CD14-positive monocyte (primary cell): ENCODE data around the gene DLGAP4. TPM values are rescaled to one million over a fixed set of nuclear protein-coding genes. Genes with fewer than 3 reads are reported as not detected.

Experiments used
- DNase-seq, 3 donors: peaks; one replicate each; pipeline ENCODE4 v3.0.0-alpha.2; 2011 to 2022
- H2AFZ ChIP-seq: 2 replicates; pipeline ENCODE4 v1.6.0; 2012; ENCODE audit warnings: mild to moderate bottlenecking, low read depth, low read length, inconsistent platforms; ENCODE audit not compliant: insufficient read depth, poor library complexity, severe bottlenecking
- H3K27ac ChIP-seq, 2 donors: 1 replicate in 1 of 2; 2 replicates in 1 of 2; pipeline ENCODE4 v1.5.1; 2012 to 2013; ENCODE audit warnings: low read length in 2 of 2, control low read depth in 1 of 2, inconsistent platforms in 1 of 2, low read depth in 1 of 2, mild to moderate bottlenecking in 1 of 2
- H3K27me3 ChIP-seq, 2 donors: one replicate each; pipeline versions ENCODE4 v1.6.0 to v1.6.1; 2011 to 2013; ENCODE audit warnings: low read length in 2 of 2; ENCODE audit not compliant: control insufficient read depth in 2 of 2, insufficient read depth in 2 of 2
- H3K36me3 ChIP-seq, 2 donors: replicated peaks in 1 of 2; 1 replicate in 1 of 2; 2 replicates in 1 of 2; pipeline versions ENCODE4 v1.5.1 to v1.6.1; 2012 to 2013; ENCODE audit warnings: low read length in 2 of 2, control low read depth in 1 of 2, inconsistent platforms in 1 of 2, mild to moderate bottlenecking in 1 of 2; ENCODE audit not compliant: insufficient read depth in 2 of 2, control insufficient read depth in 1 of 2
- H3K4me1 ChIP-seq, 2 donors: 1 replicate in 1 of 2; 2 replicates in 1 of 2; pipeline versions ENCODE4 v1.5.1 to v1.6.1; 2012 to 2013; ENCODE audit warnings: low read length in 2 of 2, control low read depth in 1 of 2, inconsistent platforms in 1 of 2, mild to moderate bottlenecking in 1 of 2, moderate library complexity in 1 of 2; ENCODE audit not compliant: insufficient read depth in 2 of 2, control insufficient read depth in 1 of 2
- H3K4me2 ChIP-seq: replicated peaks from 2 replicates; pipeline ENCODE3; 2012; ENCODE audit warnings: low read length, moderate library complexity, mild to moderate bottlenecking; ENCODE audit not compliant: poor library complexity, severe bottlenecking; ENCODE audit errors: extremely low read depth
- H3K4me3 ChIP-seq, 3 experiments: fragments of 200-600 bp in 1 of 3; sonication (generic) in 1 of 3; replicated peaks in 1 of 3; 1 replicate in 2 of 3; 2 replicates in 1 of 3; pipeline ENCODE4 v1.5.1; 2011 to 2013; ENCODE audit warnings: low read length in 3 of 3, mild to moderate bottlenecking in 3 of 3, control low read depth in 2 of 3, low read depth in 2 of 3, inconsistent platforms in 1 of 3, moderate library complexity in 1 of 3
- H3K79me2 ChIP-seq: 2 replicates; pipeline ENCODE4 v1.6.0; 2012; ENCODE audit warnings: mild to moderate bottlenecking, control low read depth, inconsistent platforms, low read length, moderate library complexity; ENCODE audit not compliant: insufficient read depth
- H3K9ac ChIP-seq: 2 replicates; pipeline ENCODE4 v1.6.0; 2017; ENCODE audit warnings: low read length, mild to moderate bottlenecking; ENCODE audit not compliant: insufficient read depth, poor library complexity, severe bottlenecking
- H3K9me3 ChIP-seq, 2 donors: replicated peaks in 1 of 2; 1 replicate in 1 of 2; 2 replicates in 1 of 2; pipeline versions ENCODE4 v1.5.1 to v1.6.1; 2012 to 2013; ENCODE audit warnings: low read length in 2 of 2, control low read depth in 1 of 2; ENCODE audit not compliant: control insufficient read depth in 1 of 2, insufficient read depth in 1 of 2
- H4K20me1 ChIP-seq: 2 replicates; pipeline ENCODE4 v1.6.0; 2012; ENCODE audit warnings: mild to moderate bottlenecking, low read length, control low read depth, moderate library complexity; ENCODE audit not compliant: insufficient read depth
- H3K27ac Mint-ChIP-seq, 7 donors: one replicate each; pipeline ENCODE4 v1.8.0; 2020; ENCODE audit warnings: mild to moderate bottlenecking in 7 of 7, mixed read lengths in 7 of 7, moderate library complexity in 6 of 7, inconsistent platforms in 2 of 7
- H3K27me3 Mint-ChIP-seq, 3 donors: one replicate each; pipeline ENCODE4 v1.8.0; 2021 to 2022; ENCODE audit warnings: low read depth in 3 of 3, mild to moderate bottlenecking in 3 of 3, mixed read lengths in 3 of 3, moderate library complexity in 3 of 3, inconsistent platforms in 1 of 3
- H3K36me3 Mint-ChIP-seq, 2 donors: one replicate each; pipeline ENCODE4 v1.8.0; 2020; ENCODE audit warnings: mixed read lengths in 2 of 2, inconsistent platforms in 1 of 2, mild to moderate bottlenecking in 1 of 2
- H3K4me1 Mint-ChIP-seq: one replicate; pipeline ENCODE4 v1.8.0; 2020; ENCODE audit warnings: mild to moderate bottlenecking, mixed read lengths
- H3K4me3 Mint-ChIP-seq, 2 donors: one replicate each; pipeline ENCODE4 v1.8.0; 2020; ENCODE audit warnings: mild to moderate bottlenecking in 2 of 2, mixed read lengths in 2 of 2, moderate library complexity in 1 of 2
- H3K9me3 Mint-ChIP-seq, 7 donors: one replicate each; pipeline ENCODE4 v1.8.0; 2020 to 2022; ENCODE audit warnings: mixed read lengths in 7 of 7, mild to moderate bottlenecking in 6 of 7, moderate library complexity in 6 of 7, inconsistent platforms in 2 of 7
- WGBS: methylation state at CpG from one replicate; pipeline ENCODE4 v1.1.5; 2013; ENCODE audit warnings: missing lambda C conversion rate; ENCODE audit not compliant: insufficient coverage; 5-methylcytosine and 5-hydroxymethylcytosine counted together
- intact Hi-C, 2 donors: fragments of 100-400 bp; cut with micrococcal nuclease; formaldehyde crosslinking; loops; one replicate each; pipeline versions ENCODE4 v1.15.0 to v1.15.1; 2023
- polyA plus RNA-seq, 3 donors: library from polyadenylated mRNA; depleted of rRNA in 1 of 3; unstranded in 2 of 3; stranded (reverse) in 1 of 3; fragments of 300-500 nt in 2 of 3; fragments of >200 nt in 1 of 3; fragmentation: Illumina TruSeq in 2 of 3; gene quantifications; 1 replicate in 2 of 3; 2 replicates in 1 of 3; pipeline ENCODE4 v1.2.3, GENCODE V29; 2012 to 2021
- TF ChIP-seq, protein P1 (sequence below): fragments of 200-600 bp; IDR thresholded peaks from one replicate; pipeline ENCODE4 v1.8.0; 2022; ENCODE audit warnings: antibody characterized with exemption, mild to moderate bottlenecking

Gene DLGAP4
- polyA plus RNA-seq, 3 donors, result 9.9 to 52.7 (median 17.6) TPM

DNA sequence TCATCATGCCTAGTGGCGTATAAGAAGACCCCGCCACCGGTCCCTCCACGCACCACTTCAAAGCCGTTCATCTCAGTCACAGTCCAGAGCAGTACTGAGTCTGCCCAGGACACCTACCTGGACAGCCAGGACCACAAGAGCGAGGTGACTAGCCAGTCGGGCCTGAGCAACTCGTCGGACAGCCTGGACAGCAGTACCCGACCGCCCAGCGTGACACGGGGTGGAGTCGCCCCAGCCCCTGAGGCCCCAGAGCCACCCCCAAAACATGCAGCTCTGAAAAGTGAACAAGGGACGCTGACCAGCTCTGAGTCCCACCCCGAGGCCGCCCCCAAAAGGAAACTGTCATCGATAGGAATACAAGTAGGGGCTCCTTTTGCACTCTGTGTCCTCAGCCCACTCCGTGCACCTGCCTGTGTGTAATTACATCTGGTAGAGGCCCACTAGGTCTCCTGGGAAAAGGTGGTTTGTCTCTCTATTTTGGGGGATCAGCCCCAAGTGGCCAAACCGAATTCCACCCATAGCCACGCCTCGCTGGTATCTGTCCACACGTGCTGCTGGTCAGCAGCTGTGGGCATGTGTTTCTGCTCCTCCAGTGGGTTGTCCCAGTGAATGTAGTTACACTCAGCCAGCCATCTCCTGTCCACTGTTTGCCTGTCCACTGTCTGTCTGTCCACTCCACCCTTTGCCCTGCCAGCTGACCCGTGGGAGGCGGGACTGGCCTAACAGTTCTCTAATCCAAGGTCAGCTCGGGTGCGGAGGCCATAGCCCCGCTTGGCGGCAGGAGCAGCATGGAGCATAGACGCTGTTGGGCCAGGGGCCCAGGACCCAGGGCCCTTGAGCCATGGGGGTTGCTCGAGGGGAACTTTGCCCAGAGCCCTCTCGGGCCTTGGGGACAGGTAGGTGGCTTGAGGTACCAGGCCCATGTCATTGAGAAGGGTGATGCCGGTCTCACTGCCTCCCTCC, 190.8 kb downstream of the DLGAP4 start:
- H3K79me2 ChIP-seq, result no peaks in the 10 kb centered on the region
- H3K27ac Mint-ChIP-seq, result peak overlapping the region in 2 of 7 donors; percentile 19 to 22
- H3K9me3 ChIP-seq, result no peaks in the 10 kb centered on the region

DNA sequence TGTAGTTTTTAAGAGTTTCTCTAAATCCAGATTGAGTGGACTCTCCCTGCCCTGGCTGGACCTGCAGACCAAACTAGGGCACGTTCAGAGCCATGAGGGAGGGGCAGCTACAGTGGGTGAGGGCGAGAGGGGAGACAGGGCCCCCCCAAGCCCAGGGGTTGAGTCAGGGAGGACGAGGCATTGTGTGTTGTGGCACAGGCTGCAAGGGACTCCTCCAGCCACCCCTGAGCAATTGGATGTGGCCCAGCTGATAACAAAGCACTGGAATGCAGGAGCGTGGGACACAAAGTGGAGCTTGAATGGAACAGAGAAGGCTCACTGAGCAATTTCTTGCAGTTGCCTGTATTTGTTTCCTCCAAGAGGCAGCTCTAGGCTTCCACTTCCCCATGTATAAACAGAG, 191.7 kb downstream of the DLGAP4 start:
- Histone ChIP-seq H2AFZ (no peak overlapping the region), H3K4me1 (no peaks in the 10 kb centered on the region), H3K27me3 (no peaks in the 10 kb centered on the region), H3K4me3 (no peak overlapping the region), H3K9me3 (no peaks in the 10 kb centered on the region), H3K4me2 (no peak overlapping the region), H3K79me2 (no peaks in the 10 kb centered on the region), H4K20me1 (peaks cover 27% of the 10 kb centered on the region), H3K27ac (no peak overlapping the region), H3K36me3 (peaks cover 55 to 63% of the 10 kb centered on the region in 2 donors), H3K9ac (no peak overlapping the region)
- Mint-ChIP-seq H3K4me3 (no peak overlapping the region), H3K4me1 (no peaks in the 10 kb centered on the region), H3K9me3 (no peaks in the 10 kb centered on the region), H3K27me3 (peaks cover 0 to 2% (median 2%) of the 10 kb centered on the region in 3 donors), H3K27ac (no peak overlapping the region), H3K36me3 (peaks cover 57 to 81% of the 10 kb centered on the region in 2 donors)
- intact Hi-C loops, result no loop called here
- 94% methylated on average over 2 of the region's 4 CpGs for WGBS
- TF ChIP-seq, protein P1, sequence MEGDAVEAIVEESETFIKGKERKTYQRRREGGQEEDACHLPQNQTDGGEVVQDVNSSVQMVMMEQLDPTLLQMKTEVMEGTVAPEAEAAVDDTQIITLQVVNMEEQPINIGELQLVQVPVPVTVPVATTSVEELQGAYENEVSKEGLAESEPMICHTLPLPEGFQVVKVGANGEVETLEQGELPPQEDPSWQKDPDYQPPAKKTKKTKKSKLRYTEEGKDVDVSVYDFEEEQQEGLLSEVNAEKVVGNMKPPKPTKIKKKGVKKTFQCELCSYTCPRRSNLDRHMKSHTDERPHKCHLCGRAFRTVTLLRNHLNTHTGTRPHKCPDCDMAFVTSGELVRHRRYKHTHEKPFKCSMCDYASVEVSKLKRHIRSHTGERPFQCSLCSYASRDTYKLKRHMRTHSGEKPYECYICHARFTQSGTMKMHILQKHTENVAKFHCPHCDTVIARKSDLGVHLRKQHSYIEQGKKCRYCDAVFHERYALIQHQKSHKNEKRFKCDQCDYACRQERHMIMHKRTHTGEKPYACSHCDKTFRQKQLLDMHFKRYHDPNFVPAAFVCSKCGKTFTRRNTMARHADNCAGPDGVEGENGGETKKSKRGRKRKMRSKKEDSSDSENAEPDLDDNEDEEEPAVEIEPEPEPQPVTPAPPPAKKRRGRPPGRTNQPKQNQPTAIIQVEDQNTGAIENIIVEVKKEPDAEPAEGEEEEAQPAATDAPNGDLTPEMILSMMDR, result no peak
- no peak for DNase-seq

More for the DNA sequence above, 190.8 kb downstream of the DLGAP4 start:
- peaks cover 36% of the 10 kb centered on the region for H4K20me1 ChIP-seq
- Mint-ChIP-seq H3K9me3 (no peaks in the 10 kb centered on the region), H3K4me3 (no peak overlapping the region), H3K4me1 (peaks cover 8% of the 10 kb centered on the region), H3K27me3 (peaks cover 0 to 2% (median 2%) of the 10 kb centered on the region in 3 donors), H3K36me3 (peaks cover 57 to 78% of the 10 kb centered on the region in 2 donors)
- H3K27ac ChIP-seq, result no peak overlapping the region
- no peak overlapping the region for H2AFZ ChIP-seq
- no peak overlapping the region for H3K9ac ChIP-seq
- TF ChIP-seq, protein P1, result no peak
- no peak overlapping the region for H3K4me3 ChIP-seq
- no peaks in the 10 kb centered on the region for H3K27me3 ChIP-seq
- no peak for DNase-seq
- H3K36me3 ChIP-seq, result peaks cover 54 to 60% of the 10 kb centered on the region in 2 donors
- intact Hi-C loops, result no loop called here
- WGBS, result 98% methylated on average over 29 of the region's 33 CpGs
- no peak overlapping the region for H3K4me2 ChIP-seq
- peaks cover 4 to 6% of the 10 kb centered on the region in 2 donors for H3K4me1 ChIP-seq
